Dedifferentiated amniotic fluid mesenchymal stem cell (primary cell): ENCODE data around the gene CRYZ.

ENCODE experiments used
- DNase-seq: peaks from one replicate; pipeline ENCODE4 v3.0.0-alpha.2; 2016; ENCODE audit errors: extremely low spot score

CRYZ gene

DNA sequence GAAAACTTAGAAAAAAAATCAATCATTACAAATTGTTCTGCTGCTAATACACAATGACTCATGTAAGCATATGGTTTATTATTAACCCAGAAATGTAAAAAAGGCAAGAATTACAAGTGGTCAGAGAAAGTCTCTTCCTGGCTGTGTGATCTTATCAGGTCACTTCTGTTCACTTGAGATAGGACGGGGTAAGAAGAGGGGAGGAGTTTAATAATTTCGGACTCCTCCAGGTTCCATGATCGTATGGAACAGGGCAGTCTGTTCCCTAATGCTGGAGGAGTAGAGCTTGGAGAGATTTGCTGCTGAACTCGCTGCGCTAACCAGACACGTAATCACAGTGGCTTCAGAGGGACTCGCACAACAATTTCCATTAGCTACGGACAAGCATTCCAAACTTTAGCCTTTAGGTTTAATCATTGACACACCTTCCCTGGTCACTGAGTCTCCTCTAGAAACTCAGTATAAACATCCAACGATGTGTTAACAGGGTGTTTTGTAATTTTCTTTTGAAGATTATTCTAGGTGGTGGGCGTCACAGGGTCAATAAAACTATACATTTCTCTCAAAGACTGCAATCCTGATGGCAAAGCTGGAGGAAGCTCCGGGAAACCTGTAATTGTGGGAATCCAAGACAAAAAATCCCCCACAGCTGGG, 1.3 kb downstream of the CRYZ start:
- DNase-seq = no peak

DNA sequence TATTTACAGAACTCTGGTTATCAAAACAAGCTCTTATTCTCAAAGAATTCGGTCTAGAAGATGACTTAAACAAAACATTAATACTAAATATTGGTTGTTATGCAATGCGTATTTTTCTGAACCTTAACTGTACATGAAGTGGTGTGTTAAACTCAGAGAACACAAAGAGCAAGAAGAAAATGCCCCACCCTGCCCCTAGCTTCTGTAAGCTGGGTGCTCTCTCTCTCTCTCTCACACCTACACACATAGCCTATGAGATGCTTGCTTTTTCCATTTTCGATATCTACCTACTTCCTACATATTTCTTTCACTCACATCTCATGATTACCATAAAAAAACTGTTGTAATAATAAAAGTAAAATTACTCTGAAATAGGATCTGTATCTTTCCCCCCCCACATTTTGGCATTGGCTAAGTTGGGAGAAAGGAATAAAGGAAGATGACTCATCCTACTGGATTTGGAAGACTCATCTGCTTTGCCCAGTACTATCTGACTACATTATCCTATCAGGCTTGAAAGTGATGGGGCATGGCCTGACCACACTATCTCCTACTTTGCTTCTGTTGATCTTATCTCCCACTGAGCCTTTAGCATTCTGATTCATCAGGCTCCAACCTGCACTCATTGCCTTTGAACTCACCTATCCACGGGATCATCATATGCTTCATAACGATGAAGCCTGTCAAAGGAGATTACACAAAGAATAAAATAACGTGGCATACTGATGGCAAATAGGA, 2.9 kb downstream of the CRYZ start:
- no peak for DNase-seq

DNA sequence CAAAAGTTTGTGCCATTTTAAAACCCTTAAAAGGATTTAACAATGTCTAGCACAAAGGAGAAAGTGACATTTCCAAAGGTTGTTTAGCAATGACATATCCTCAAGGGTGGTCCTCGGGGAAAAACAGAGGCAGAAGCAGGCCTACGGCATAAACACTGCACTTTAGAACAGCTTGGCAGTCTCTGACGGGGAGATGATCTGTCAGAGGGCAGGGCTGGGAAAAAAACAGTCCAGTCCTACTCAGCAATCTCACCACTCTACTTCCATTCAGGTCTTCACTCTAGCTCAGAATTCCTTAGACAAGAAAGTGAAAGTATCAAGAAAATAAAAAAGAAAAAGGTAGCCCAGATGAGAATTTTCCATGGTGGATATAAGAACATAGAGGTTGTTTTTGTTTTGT, 4.1 kb downstream of the CRYZ start:
- DNase-seq = no peak

DNA sequence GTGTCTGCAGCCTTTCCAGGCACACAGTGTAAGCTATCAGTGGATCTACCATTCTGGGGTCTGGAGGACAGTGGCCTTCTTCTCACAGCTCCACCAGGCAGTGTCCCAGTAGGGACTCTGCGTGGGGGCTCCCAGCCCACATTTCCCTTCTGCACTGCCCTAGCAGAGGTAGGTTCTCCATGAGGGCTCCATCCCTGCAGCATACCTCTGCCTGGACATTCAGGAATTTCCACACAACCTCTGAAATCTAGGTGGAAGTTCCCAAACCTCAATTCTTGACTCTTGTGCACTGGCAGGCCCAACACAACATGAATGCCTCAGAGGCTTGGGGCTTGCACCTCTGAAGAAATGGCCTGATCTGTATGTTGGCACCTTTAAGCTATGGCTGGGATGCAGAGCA, 6.8 kb downstream of the CRYZ start:
- DNase-seq = no peak

DNA sequence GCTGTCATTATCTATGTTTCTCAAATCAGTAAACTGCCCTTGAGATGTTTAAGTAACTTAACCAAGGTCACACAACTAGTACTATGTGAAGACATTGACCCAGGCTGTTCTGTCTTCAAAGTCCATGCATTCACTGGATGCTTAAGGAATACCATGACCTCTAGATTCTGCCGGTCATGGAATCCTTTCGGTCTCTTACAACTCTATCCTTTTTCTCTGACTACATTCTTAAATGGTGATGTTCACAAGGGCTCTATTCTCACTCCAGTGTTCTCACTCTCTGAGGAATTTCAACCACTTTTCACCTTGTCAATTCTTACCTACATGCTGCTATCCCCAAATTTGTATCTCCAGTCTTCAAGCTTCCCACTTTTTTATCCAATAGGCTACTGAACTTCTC, 15.2 kb downstream of the CRYZ start:
- DNase-seq = no peak

DNA sequence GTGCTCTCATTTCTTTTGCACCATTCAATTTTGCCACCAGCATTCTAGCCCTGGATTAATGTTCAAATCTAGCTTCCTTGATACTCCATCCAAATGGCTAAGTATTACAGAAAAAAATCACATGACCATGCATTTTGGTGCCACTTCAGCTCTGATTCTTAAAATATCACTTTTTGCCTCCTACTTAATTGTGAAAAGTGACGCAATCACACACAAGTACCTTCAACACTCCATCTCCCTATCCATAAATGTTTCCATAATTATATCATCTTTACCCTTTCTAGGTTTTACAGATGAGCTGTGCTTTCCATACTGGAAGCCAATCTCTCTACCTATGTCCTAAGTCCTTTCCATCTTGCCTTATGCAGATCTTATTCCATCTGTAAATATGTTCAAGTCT, 16.0 kb downstream of the CRYZ start:
- no peak for DNase-seq

DNA sequence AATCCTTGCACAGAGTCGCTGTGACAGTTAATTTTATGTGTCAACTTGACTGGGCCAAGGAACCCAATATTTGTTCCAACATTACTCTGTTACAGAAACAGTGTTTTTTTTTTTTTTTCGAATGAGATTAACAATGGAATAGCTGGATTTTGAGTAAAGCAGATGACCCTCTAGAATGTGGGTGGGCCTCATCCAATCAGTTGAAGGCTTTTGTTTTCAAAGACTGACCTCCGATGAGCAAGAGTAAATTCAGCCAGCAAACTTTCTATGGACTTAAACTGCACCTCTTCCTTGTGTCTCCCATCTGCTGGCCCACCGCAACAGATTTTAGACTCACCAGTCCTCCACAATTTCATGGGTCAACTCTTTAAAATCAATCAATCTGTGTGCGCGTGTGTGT, 17.0 kb downstream of the CRYZ start:
- DNase-seq = no peak

DNA sequence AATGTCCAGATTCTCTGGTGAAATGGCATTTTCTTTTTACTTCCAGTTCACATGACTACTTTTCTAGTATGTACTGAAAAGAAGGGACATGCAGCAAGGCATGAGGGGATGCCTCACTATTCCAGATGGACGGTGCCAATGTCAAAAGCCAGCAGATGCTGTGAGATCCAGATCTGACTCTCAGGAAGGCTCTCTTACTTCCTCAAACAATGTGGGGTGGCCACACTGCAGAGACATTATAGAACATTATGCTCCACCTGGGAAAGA, 17.7 kb downstream of the CRYZ start:
- no peak for DNase-seq

DNA sequence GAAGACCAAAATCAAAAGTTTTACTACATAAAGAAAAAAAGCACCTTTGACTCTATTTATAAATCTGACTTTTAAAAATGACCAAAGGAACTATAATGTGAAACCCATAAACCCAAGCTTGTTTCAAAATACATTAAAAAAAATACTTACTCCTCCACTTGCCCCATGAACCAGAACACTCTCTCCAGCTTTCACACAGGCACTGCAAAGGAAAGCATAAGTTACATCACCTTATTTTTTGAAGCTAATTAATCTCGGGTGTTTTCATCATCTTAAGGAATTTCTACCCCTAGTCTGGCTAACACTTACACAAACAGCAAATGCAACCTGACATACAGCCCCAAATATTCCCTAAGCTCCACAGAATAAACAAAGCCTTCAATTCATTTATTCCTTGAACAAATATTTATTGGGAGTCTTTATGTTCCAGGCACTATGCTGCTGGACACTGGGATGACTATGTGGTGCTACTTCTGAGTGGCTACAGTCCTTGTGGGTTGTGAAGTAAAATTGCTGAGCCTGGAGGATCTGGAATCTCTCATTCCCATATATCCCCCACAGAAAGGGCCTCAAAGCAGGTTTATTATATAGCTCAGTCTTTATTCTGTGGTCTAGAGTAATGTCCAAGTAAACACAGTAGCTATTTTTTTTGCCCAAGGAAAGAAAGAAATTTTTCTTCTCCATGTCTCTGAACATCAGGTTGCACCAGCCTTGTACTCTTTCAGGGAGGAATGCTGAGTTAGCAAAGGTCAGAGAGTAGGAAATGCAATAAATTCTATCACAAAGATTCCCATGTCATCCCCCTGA, 18.2 kb downstream of the CRYZ start:
- DNase-seq = no peak

DNA sequence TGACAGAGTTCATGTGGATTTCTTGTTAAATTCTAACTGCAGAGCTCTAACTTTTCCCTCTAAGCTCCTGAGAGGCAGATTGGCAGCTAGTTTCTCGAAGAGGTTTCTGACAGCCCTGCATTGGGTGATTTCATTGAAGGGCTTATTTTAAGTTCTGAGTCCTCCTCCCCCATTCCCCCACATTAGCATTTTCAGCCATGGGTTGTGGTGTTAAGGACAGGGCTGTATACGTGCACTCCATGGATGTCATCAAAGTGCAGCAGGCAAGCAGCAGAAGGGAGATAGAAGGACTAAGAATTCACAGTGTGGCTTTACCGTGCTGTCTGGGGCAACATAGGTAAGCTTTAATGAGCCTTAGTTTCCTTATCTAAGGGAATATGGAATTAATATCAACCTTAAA, 19.0 kb downstream of the CRYZ start:
- DNase-seq = no peak

DNA sequence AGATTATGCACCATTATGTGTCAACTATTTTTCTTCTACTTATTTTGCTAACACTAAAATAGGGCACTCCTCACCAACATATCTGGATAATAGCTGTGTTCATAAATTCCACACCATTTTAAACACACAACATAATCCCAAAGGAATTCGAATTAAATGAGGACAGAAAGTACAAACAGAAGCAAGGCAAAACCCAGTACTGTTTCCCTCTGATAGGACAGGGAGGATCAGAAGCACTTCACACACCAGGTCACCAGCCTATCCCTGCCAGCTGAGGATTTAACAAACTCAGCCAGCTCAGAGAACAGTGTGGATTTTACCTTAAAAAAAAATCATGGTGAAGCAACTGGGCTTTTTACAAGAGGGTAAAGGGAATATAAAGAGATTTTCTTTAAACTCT, 20.0 kb downstream of the CRYZ start:
- no peak for DNase-seq

DNA sequence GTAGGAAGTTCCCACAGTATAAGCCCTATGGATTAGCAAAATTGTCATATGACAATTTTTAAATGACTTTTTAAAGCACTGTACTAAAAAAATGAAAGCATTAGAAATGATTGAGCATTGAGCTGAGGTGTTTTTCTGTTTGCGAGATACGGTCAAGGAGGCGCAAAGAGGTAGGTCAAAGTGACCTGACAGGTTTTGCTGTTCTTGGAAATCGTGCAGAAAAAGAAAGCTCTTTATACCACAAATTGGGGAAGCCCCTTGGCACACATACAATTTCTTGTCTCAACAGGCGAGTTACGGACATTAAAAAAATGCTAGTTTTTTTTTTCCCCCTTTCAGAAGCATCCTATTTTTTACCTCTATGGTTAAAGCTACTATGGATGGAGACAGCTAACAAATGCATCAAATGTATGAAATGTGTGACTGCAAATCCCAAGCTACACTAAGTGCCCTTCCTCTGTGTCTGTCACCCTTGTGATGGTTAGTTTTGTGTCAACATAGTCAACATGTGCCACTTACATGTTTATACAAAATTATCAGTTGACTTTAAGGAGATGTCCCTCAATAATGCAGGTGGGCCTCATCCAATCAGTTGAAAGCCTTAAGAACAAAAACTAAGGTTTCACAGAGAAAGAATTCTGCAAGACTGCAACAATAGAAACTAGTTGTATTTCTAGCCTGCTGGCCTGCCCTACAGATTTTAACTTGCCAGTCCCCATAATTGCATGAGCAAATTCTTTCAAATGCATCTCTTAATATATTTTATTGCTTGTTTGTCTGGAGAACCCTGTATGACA, 29.3 kb downstream of the CRYZ start:
- no peak for DNase-seq

DNA sequence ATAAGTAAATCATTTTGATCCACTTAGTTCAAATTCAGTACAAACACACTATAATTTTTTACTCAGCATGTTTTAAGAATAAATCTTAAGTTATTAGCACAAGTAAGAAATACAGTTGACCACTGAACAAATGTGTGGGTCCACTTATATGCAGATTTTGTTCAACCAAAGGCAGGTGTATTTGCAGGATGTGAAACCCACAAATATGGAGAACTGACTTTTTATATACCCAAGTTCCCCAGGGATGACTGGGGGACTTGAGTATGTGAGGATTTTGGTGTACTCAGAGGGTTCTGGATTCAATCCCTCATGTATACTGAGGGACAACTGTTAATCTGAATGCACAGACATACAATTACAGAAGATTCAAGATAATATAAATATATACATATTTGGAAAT, 33.5 kb downstream of the CRYZ start:
- DNase-seq = no peak

DNA sequence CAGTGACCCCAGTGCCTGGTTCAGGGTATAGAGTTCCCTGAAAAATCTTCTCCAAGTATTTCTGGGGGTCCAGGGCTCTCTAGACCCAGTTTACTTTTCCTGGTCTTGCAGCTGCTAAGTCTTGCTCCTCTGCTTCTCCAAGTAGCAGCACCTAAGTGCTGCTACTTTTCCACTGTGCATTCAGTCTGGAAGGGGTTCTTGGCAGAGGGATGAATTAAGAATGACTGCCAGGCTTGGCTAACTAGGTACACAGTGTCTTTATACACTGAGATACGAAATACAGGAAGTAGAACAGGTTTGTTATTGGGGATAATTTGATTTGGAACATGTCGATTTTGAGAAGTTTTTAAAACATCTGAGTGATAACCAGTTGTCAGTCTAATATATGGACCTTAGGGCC, 35.0 kb downstream of the CRYZ start:
- no peak for DNase-seq

DNA sequence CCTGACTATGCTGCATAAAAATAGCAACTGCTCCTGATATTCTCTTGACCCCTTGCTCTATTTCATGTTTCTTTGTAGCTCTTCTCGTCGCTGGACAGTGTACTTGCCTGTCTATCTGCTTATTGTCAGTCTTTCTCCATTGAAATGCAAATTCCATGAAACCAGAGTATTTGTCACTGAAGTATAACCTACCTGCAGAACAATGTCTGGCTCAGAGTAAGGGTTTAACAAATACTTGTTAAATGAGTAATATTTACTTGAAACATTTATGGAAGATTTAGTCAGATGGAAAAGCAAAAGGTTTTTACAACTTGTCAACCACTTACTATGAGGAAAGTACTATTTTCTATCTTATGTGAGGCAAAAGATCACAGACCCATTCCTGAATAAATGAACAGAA, 39.4 kb downstream of the CRYZ start:
- peak; percentile 36 for DNase-seq

DNA sequence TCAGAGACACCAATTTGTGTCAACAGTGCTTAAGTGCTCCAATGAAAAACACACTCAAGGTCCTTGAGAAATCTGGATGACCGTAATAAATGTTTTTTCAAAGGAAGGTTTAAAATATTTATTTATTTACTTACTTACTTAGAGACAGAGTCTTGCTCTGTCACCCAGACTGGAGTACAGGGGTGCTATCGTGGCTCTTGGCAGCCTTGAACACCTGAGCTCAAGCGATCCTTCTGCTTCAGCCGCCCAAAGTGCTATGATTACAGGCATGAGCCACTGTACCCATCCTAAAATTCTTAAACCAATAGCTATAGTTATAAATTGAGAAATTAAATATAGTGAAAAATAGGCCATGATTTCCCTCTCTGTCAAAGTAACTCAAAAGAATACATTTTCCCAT, 41.9 kb downstream of the CRYZ start:
- no peak for DNase-seq

DNA sequence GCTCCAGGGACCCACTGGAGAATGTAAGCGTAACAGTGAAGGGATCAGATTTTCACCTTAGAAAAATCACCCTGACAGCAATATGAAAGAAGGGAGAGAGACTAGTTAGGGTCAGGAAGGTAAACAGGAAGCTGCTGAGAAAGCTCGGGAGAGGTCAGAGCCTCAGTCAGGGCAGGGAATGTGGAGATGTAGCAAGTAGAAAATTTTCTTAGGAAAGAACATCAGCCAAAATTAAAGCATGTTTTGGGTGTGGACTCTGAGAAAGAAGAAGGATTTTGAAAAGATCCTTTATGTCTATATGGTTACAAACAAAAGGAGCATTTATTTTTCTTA, 42.5 kb downstream of the CRYZ start:
- no peak for DNase-seq

DNA sequence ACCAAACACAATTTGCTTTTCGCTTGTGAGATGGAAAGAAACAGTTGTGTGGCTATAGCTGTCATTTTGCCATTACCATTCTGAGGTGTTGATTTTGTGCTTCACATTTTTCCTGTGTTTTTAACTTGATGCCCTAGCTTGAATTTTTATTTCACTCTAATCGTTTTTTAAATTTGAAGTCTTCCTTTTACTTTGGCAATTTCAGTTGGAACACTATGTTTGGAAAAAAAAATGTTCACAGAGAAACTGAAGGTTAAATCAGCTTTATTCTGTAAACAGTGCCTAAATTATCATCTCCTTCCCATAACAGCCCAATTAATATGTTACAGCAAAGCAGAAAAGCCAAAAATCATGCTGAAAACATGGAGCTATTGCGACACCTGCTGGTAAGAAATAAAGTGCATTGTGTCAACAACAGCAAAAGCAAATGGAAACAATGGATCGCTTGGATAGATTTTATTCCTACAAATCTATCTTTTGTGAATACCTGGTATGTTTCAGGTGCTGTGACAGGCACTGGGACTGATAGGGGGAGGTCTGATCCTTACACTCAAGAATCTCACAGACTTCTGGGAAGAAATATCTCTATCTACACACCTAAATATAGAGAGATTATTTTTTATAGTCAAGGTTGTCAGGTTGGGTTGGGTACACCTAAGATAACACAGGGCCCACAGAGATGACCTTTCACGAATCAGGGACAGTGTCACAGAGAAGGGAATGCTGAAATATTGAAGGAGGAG, 43.1 kb downstream of the CRYZ start:
- DNase-seq = peak; percentile 67

DNA sequence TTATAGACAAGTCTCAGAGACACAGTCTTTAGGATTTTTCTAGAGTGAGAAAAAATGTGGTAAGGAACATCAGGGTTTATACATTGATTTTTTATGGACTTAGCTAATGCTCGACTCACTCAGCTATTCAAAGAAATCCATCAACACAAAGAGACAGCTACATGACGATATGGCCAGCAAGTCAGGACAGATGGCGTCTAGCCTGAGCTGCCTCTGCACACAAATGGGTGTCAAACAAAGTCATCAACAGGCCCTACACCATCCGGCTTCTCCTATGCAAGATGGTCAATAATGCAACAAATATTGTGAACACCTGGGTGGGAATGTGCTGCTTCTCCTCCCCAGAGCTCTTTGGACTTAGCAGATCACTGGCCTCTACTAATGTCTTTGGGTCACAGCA, 45.9 kb downstream of the CRYZ start:
- no peak for DNase-seq

DNA sequence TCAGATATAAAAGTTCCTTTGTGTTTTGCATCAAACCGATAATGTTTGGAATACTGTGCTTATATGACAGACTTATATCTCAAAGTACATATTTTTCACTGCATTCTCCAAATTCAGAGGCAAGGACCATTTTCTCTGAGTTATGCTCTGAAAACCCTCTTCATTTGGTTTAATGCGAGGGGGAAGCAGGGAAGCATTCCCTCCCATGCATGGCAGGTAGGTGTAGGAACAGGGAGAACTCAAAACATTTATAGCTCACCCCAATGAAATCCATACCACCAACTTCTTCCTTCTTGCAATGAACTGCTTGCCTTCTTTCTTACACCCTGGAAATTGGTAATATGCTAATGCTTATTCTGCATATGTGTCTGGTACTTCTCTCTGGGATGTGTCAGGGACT, 48.5 kb downstream of the CRYZ start:
- DNase-seq = no peak

DNA sequence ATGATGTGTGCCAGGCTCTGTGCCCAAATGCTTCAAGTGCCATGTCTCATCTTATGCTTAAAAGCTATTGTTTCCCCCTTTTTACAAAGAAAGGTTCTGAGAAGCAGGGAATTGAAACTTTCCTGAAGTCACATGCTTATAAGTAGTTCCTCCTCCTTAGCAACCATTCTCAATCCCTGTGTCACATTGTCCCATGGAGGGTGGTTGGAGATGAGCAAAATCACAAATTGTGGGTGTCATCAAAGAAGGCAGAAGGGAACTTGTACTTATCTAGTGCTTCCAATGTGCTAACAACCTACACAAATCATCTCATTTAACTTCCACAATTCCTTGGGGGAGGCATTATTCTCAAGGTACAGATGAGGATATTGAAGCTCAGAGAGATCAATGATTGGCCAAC, 49.2 kb downstream of the CRYZ start:
- DNase-seq = no peak

DNA sequence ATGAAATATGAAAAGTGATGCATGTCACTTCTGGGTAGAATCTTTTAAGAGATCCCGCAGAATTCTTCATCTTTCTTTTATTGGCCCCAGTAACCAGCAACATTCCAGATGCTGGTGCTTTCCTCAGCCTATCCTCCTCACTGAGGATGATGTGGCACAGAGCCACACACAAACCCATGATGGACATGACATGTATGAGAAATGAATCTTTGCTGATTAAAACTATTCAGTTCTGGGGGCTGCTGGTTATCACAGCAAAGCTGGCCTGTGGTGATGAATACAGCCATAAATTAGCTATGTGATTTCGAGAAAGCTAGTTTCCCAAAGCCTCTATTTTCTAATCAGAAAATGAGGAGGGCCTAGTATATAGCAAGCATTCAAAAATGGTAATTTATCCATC, 51.0 kb downstream of the CRYZ start:
- DNase-seq = no peak
